Measurements from ENCODE around the gene RALGDS.

Gene RALGDS

GRCh38 chr9:133105461-133105770, 15.6 kb downstream of the RALGDS start:
- DNase-seq (ENCODE audit: extremely low spot score): no peak
- ChIA-PET POLR2A (interaction anchor here (0.9 kb wide), 1 partner anchor 75 kb away, joined by 3 read pairs; the partner anchor contains the start of gene GTF3C5), CTCF (interaction anchor here (0.8 to 20.8 kb wide), 3 partner anchors 10 to 42 kb away, joined by 3 to 473 read pairs (median 3); no protein-coding TSS in a partner anchor)
- TF ChIP-seq CTCF (IDR thresholded peaks at IDR 0.05; ENCODE audit: control extremely low read depth, extremely low read depth, low read depth, missing control alignments): no peak

GRCh38 chr9:133104718-133105460, 16.2 kb downstream of the RALGDS start:
- ChIA-PET POLR2A (no interaction called here), CTCF (interaction anchor here (0.8 to 20.8 kb wide), 4 partner anchors 10 to 63 kb away, joined by 3 to 473 read pairs (median 6); no protein-coding TSS in a partner anchor)
- TF ChIP-seq CTCF (IDR thresholded peaks at IDR 0.05; ENCODE audit: control extremely low read depth, extremely low read depth, low read depth, missing control alignments): no peak
- no peak for DNase-seq (ENCODE audit: extremely low spot score)

DNA sequence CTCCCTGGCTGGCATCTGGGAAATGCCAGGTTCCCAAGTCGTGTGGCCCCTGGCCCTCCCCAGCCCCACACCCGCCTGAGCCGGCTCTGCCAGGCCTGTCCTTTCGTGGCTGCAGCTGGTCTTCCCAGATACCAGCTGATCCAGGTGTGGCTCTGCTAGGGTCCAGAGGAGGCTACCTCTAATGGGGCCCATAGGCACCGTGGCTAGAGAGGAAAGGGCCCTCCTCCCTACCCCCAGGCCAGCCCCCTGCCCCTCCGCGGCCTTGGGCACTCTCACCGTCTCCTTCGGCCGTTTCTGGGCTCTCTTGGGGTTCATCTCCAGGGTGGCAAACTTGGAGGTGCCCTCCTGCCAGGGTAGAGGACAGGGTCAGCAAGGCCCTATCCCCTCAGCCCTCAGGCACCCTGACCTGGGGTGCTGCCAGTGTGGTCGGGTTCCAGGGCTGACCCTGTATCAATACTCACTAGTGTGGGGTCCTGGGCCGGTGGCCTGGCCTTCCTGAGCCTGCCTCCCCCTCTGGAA, 17.0 kb downstream of the RALGDS start:
- CTCF ChIA-PET: interaction anchor here (0.7 to 20.8 kb wide), 11 partner anchors 10 to 69 kb away, joined by 3 to 473 read pairs (median 8); no protein-coding TSS in a partner anchor
- TF ChIP-seq CTCF (IDR thresholded peaks at IDR 0.05; ENCODE audit: control extremely low read depth, extremely low read depth, low read depth, missing control alignments): no peak
- no peak for DNase-seq (ENCODE audit: extremely low spot score)
- POLR2A ChIA-PET: no interaction called here

DNA sequence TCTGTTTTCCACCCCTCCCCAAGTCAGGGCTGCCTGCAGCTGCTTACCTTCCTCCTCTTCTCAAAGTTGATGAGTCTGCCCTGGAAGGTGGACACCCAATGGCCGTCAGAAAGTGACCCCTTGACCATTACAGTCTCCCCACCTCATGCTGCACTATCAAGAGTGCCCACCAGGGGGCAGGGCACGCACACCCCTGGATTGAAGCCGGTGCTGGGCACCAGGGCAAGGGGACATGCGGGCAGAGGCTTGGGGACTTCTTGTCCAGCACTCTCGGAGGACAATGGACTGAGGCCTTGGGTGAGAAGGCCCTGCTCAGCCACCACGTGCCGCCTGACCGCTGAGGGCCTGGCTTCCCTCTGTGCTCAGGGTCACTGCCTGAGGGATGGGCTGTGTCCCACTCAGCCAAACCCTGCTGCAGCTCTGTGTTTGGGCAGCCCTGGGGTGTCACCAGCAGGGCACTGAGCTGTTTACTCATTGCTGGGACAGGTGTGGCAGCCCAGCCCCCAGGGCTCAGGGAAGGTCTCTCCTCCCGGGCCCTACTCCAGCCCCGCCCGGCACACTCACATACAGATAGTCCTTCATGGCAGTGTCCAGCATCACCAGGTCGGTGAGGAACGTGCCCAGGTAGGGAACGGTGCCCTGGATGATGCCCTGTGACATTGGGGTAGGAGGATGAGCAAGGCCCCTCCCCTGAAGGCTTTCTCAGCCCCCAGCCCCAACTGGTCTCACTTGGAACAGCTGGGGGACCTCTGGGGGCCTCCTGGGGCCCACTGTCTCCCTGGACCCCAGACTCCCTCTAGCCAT, 17.7 kb downstream of the RALGDS start:
- DNase-seq (ENCODE audit: extremely low spot score): peak; percentile 81
- ChIA-PET POLR2A (no interaction called here), CTCF (interaction anchor here (0.5 to 20.8 kb wide), 18 partner anchors 9 to 79 kb away, joined by 3 to 473 read pairs (median 4); no protein-coding TSS in a partner anchor)
- TF ChIP-seq CTCF (IDR thresholded peaks at IDR 0.05; ENCODE audit: control extremely low read depth, extremely low read depth, low read depth, missing control alignments): peak; percentile 84

DNA sequence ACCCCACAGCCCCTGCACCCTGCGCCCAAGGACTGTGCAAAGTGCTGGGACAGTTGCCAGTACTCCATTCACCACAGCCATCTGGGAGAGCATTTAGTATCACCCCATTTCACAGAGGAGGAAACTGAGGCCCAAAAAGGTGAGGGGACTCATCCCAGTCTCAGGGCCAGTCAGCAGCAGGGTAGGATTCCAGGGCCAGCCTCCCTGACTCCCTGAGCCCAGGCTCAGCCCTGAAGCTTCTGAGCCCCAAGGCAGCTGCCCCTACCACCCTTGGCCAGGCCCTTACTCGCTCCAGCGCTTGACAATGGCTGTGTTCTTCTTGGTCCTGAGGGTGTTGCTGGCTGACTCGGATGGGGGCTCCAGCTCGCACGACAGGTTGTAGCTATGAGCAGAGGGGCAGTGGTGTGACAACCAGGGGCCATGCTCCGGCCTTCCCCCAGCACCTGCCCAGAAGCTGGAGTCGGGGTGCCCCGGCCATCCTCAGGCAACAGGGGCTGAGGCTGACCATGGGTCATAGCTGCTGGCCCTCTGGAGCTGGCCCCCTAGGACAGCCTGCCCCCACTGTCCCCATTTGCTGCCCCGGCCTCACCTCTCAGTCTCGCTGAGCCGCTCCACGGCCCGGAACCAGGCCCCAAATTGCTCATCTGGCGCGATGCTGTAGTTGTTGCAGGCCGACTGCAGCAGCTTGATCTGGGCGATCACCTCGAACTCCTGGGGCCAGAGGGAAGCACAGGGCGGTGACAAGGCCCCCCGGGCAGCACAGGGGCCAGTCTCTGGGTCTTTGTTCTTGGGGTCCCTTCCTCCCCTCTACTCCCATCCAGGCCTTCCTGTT, 18.6 kb downstream of the RALGDS start:
- TF ChIP-seq CTCF (IDR thresholded peaks at IDR 0.05; ENCODE audit: control extremely low read depth, extremely low read depth, low read depth, missing control alignments): no peak
- ChIA-PET CTCF (interaction anchor here (0.5 to 20.8 kb wide), 18 partner anchors 8 to 80 kb away, joined by 3 to 473 read pairs (median 4); partner anchors contain the start of gene CEL), POLR2A (no interaction called here)
- no peak for DNase-seq (ENCODE audit: extremely low spot score)
